IMR-90 (cell line): Measurements from ENCODE around the gene HARS1.

Experiments used
- CTCF ChIP-seq: conservative IDR thresholded peaks from 2 replicates; pipeline ENCODE4 v1.5.1; 2012; ENCODE audit warnings: mild to moderate bottlenecking, low read depth, low read length, improper control_type of control experiment
- MXI1 ChIP-seq: IDR thresholded peaks from 2 replicates; pipeline ENCODE4 v1.6.1; 2012; ENCODE audit warnings: low read depth, mild to moderate bottlenecking, low read length, moderate library complexity, borderline replicate concordance
- POLR2A ChIP-seq: IDR thresholded peaks from 2 replicates; pipeline ENCODE4 v1.6.1; 2012; ENCODE audit warnings: mild to moderate bottlenecking, low read depth, low read length
- RAD21 ChIP-seq: IDR thresholded peaks from 2 replicates; pipeline ENCODE4 v1.6.1; 2012; ENCODE audit warnings: low read length, improper control_type of control experiment
- USF2 ChIP-seq: fragments of 150-350 bp; IDR thresholded peaks from 2 replicates; pipeline ENCODE4 v1.6.1; 2017; ENCODE audit warnings: mild to moderate bottlenecking, antibody characterized with exemption, low read length, low read depth

GRCh38 chr5:140633501-140633900 is 57.7 kb downstream of the HARS1 start:
- no peak for TF ChIP-seq CTCF
- TF ChIP-seq POLR2A = no peak
- TF ChIP-seq USF2 = no peak
- TF ChIP-seq MXI1 = no peak
- TF ChIP-seq RAD21 = no peak
